ENCODE measurements around the gene MYO9A.

Gene MYO9A

DNA sequence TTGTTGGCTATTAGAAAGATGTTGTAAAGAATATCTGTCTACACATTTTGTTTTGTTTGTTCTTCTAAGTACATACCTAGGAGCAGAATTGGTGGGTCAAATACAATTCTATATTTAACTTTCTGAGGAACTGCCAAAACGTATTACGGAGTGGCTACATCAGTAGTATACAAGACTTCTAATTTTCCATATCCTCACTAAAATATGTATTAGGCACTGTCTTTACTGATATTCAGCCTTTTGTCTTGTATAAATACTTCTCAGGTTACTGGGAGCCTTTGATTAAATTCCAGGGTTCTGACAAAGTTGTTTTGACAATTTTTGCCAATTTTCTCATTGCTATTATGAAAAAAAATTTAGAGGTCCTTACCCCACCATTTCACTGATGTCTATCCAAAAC is 160.9 kb downstream of the MYO9A start:
- DNase-seq (ENCODE audit: low spot score), result no peak

DNA sequence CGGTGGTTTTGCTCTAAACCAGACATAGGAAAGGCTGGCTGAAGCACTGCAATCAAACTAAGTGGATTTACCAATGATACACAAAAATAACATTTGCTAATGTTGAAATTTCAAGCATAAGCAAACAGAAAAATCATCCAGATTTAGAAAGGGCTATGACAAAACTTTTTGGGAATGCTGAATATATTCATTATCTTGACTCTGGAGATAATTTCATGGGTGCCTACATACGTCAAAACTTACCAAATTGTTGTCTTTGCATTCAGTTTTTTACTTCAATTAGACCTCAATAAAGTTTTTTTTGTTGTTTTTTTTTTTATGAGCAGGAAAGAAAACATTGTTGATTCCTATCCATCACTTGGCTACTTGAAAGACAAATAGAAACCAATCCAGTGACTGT is 166.8 kb downstream of the MYO9A start:
- no peak for DNase-seq (ENCODE audit: low spot score)

DNA sequence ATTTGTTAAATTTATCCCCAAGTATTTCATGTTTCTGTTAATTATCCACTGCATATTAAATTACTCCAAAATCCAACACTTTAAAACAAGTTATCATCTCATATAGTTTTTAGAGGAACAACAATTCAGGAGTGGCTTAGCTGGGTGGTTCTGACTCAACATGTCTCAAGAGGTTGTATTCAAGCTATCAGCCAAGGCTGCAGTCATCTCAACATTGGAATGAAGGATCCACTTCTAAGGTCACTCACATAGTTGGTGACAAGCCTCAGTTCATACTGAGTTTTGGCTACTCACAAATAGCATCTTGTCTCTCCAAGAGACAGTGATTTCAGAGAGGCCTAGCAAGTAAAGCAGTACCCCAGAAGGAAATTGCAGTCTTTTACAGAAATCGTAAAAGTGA is 172.9 kb downstream of the MYO9A start:
- no peak for DNase-seq (ENCODE audit: low spot score)

DNA sequence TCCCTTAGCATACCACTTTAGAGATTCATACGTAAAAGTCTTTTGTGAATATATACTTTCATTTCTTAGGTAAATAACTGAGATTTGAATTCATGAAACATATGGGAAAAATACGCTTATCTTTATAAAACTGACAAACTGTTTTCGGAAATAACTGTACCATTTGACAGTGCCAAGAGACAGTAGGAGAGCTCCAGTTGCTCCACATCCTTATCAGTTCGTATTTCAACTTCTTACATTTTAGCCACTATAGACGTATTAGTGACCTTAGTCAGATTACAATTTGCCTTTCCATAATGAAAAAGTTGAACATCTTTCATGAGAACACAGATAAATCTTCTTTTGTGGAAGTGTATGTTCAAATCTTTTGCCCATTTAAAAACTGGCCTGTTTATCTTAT is 174.1 kb downstream of the MYO9A start:
- DNase-seq (ENCODE audit: low spot score), result no peak

DNA sequence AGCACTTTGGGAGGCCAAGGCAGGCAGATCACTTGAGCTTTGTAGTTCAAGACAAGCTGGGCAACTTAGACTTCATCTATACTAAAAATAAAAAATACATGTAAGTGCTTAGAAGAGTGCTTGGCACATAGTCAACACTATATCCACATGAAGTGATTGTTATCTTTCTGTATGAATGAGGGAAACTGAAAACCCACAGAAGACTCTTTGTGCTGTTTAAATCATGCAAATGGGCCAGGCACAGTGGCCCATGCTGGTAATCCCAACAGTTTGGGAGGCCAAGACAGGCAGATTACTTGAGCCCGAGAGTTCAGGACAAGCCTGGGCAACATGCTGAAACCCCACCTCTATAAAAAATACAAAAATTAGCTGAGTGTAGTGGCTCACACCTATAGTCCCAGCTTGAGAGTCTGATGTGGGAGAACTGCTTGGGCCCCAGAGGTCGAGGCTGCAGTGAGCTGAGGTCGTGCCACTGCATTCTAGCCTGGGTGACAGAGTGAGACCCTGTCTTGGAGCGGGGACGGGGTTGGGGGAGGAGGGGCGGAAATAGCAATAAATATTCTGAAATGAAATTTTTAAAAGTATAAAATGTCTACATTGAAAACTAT is 177.9 kb downstream of the MYO9A start:
- no peak for DNase-seq (ENCODE audit: low spot score)

DNA sequence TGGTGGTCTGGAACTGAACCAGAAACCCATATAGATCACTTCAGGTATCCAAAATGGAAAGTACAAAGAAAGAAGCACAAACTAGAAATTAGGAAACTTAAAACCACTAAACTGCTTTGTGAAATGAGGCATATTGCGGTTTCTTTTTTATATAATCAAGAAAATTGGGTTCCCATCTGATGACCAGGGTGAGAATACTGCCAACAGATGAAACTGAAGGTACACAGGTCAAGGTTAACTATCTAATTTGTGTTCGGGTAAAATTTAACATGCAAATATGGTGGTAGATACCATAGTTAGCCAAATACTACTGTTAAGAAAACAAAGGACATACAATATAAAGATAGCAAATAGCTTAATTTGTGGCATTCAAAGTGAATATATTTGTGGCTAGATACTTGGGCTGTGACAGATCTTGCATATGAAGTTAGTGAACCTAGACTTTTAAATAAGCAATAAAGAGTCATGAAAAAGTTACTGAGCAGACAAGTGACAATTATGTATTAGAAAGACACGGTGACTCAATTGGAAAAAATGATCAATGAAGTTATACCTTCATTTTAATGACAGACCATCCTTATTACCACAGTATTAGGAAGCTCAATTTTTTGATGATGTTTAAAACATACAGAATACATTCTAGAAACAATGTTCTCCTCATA is 180.2 kb downstream of the MYO9A start:
- DNase-seq (ENCODE audit: low spot score), result no peak

DNA sequence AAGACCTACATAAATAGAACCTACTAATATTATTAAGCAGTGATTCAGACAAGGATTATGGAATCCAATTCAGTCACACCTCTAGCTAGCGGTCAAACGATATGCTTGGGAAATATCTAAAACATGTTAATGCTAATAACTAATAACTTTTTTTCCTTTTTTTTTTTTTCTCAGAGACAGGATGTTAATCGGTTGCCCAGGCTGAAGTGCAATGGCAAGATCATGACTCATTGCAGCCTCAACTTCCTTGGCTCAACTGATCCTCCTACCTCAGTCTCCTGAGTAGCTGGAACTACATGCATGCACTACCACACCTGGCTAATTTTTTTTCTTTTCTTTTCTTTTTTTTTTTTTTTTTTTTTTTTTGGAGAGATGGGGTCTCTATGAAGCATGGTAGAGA is 183.5 kb downstream of the MYO9A start:
- no peak for DNase-seq (ENCODE audit: low spot score)

DNA sequence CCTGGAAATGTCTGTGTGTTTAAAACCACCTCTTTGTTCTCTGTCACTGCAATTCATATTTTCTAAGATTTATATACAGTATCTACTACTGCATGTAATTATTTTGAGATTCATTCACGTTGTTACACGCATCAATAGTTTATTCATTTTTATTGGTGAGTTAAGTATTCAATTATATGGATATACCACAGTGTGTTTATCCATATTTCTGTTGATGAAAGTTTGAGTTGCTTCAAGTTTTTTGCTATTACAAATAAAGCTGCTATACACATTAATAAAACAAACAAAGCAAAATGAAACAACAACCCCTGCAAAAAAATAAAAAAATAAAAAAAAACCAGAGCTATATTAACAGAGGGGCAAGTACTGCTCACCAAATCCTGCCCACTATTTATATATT is 185.3 kb downstream of the MYO9A start:
- DNase-seq (ENCODE audit: low spot score), result no peak

DNA sequence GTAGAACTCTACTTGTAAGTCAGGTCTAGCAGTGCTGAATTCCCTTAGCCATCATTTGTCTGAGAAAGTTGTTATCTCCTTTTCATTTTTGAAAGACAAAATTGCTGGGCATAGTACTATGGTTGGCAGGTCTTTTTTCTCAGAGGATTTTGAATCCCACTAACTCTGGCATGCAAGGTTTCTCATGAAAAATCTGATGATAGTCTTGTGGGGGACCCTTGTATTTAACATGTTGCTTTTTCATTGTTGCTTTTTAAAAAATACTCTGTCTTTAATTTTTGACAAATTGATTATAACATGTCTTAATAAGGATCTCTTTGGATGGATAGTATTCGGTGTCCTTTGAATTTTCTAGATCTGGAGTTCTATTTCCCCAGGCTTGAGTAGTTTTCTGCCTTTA is 186.7 kb downstream of the MYO9A start:
- no peak for DNase-seq (ENCODE audit: low spot score)

DNA sequence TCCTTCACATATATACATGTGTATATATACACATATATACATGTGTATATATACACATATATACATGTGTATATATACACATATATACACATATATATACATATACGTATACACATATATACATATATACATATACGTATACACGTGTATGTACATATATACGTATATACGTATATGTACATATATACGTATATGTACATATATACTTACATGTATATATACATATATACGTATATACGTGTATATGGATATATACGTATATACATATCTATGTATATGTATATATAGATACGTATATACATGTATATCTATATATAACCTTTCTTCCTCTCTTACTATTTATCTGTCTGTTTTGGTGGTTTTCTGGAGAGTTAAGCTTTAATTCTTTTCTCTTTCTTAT is 192.8 kb downstream of the MYO9A start:
- DNase-seq (ENCODE audit: low spot score), result no peak

DNA sequence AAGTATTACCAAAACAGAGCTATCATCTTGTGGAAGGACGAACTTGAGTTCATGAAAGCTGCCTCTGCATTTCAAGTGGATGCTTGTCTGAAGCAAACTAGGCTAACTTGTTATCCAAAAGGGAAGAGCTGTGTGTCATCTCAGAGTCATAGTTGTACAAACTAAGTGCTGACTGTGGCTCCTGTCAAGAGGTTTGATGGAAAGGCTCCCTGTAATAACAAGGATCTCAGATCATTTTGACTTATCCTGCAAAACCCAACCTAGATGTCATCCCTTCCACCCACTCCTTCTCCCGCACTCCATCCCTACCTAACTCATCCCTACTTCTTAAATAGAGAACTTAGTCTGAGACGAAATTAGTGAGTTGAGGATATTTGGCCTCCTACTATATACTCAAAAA is 196.8 kb downstream of the MYO9A start:
- DNase-seq (ENCODE audit: low spot score), result peak; percentile 70

DNA sequence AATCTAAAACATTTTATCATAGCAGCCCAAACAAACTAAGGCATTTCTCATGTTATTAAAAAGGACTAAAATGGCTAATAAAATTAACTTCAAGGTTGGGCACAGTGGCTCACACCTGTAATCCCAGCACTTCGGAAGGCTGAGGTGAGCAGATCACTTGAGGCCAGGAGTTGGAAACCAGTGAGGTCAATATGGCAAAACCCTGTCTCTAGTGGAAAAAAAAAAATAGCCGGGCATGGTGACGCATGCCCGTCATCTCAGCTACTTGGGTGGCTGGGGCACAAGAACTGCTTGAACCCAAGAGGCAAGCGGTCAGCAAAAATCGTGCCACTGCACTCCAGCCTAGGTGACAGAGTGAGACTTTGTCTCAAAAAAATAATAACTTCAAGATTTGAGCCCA is 197.4 kb downstream of the MYO9A start:
- no peak for DNase-seq (ENCODE audit: low spot score)

DNA sequence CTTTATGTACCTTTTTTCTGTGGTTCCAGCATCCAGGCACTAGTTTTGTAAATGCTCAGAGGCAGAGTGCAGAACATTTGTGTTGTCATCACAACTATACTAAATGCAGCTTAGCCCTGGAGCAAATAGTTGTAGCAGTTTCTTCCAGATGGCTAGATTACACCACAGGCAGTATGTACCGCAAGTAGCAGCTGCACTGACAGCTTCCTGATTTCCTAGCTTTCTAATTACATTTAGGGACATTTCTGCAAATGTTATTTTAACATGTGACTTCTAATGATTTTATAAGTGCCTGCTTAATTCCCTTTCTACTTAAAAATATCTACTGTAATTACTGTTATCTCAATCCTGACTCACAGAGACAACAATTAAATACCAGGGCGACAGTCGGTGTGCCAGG is 201.1 kb downstream of the MYO9A start:
- DNase-seq (ENCODE audit: low spot score), result no peak

DNA sequence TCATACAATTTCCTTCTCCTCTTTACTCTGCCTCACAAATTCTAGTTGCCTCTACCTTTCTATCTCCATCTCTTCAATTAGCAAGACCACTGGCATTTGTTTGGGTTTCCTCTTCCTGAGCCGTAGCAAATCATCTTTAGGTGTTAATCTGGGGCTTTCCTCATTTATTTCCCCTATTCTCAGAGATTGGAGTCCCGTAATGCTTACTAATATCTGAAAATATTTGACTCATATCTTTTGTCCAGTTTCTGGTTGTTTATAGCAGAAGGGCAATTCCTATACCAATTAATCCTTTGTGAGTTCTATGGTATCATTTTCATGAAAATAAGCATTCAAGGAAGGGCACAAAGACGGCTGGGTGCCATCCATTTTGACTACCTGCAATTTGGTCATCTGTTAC is 203.9 kb downstream of the MYO9A start:
- DNase-seq (ENCODE audit: low spot score), result no peak

DNA sequence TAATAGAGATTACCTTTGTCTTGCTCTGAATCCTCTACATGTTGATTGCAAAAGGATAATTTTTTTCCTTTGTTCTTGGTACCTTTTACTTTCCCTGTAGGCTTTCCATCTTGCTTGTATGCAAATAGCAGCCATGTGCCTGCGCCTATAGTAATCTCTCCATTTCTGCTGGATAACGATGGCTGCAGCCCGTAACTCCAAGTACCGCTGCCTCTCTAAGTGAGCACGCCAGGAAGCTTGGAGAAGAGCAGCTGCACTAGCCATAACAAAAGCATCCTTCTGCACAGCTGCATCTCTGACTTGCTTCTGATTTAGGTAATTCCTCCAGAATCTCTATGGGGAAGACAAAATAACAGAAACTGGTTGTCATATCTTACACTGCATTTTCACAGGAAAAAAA is 218.3 kb downstream of the MYO9A start:
- DNase-seq (ENCODE audit: low spot score), result no peak

DNA sequence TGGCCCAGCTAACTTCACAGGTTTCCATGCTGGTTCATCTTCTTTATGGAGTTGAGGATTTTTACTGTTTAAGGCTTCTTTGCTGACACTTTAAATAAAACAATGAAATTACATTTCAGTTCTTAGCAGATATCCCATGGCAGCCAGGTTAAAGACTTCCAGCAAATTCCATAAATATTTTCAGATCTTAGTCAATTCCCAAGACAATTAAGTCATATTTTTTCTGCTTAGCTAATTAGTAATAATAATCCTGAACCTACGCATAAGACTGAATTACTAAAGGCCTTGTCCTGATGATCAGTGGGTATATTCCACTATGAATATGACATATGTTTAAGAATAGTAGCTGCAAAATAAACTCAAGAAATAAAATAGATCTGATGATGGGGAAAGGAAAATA is 224.3 kb downstream of the MYO9A start:
- DNase-seq (ENCODE audit: low spot score), result no peak

DNA sequence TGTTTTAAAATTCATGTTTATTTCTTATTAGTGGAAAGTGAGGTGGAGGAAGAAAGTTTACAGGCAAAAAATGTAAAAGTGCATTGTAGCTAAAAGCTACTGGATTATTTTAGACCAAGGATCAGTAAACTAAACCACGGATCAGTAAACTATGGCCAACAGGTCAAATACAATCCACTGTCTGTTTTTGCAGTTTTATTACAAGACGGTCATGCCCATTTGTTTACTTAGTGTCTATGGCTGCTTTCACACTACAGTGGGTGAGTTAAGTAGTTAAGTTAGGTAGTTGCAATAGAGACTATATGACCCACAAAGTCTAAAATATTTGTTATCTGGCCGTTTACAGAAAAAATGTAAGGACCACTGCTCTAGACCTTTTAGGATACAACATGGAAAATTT is 225.6 kb downstream of the MYO9A start:
- DNase-seq (ENCODE audit: low spot score), result no peak

DNA sequence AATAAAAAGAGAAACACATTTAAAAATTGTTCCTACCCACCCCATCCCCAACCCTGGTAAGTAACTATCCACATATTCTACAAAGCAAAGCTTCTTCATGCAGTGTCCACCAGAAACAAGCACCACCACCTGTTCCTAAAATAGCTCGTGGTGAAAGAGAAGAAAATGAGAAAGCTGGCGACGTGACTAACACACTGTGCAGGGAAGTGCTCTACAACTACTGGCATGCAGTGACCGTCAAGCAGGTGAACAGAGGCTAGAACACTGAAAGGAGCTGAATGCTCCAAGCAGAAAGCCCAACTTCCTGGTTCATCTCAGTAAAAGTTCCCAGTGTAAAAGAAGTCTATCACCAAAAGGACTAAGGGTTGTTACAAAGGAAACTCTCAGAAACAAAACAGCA is 226.9 kb downstream of the MYO9A start:
- no peak for DNase-seq (ENCODE audit: low spot score)

DNA sequence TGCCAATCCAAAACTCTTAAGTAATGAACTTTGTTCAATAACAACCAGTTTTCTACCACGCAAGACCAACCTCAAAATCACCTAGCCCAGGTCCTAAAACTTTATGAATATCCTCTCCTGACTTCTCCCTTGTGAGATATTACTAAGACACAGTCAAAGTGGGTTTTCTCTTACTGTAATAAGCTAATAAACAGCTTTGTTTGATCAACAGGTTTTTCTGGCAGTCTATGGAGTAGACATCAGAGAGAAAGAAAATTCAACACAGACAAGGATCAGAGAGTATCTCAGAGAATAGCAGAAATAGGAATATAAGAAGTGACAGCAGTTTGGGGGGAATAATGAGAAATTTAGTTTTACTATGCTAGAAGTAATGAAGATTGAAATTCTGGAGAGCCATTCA is 228.0 kb downstream of the MYO9A start:
- DNase-seq (ENCODE audit: low spot score), result no peak

DNA sequence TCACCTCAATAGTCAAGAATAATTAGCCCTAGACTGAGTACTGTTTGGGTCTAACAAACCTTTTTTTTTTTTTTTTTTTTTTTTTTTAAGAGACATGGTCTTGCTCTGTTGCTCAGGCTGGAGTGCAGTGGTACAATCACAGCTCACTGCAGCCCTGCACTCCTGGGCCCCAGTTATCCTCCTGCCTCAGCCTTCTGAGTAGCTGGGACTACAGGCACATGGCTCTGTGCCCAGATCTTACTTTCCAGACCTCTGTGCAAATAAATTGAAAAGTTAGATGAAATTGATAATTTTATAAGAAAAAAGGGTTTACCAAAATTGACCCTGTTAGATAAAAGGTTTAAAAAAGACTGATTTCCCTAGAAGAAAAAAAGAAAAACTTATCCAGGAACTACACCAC is 228.6 kb downstream of the MYO9A start:
- no peak for DNase-seq (ENCODE audit: low spot score)

DNA sequence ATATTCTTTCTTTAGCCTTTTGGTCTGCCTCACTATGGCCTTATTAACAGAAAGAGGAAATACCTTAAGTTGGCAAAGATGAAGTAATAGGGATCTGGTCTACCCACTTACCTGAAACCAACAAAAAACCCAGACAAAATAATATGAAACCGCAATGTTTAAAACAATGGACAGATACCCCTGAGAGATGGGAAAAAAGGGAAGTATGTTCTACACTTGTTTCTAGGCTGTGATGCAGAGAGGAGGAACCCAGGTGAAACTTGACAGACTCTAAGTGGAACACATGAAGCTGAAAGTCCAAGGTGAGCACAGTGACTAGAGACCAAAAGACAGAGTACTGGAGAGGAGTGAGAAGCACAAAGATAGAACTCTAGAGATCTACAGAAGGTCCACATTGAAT is 229.2 kb downstream of the MYO9A start:
- no peak for DNase-seq (ENCODE audit: low spot score)

DNA sequence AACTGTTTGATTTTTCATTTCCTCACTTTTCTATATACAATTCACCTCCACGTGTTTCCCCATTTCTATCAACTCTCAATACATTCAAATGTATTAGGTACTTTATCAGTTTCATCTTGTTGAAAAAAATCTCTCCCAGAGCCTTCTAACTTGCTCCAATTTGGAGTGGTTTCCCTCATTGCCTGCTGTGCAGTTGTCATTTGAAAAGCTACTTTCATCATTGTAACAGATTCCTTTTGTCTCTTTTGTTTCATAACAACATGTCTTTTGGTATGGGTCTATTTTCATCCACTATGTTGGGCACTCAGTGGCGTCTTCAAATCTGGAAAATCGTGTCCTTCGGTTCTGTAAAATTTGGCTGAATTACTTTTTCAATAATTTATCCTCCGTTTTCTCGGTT is 232.6 kb downstream of the MYO9A start:
- DNase-seq (ENCODE audit: low spot score), result no peak

DNA sequence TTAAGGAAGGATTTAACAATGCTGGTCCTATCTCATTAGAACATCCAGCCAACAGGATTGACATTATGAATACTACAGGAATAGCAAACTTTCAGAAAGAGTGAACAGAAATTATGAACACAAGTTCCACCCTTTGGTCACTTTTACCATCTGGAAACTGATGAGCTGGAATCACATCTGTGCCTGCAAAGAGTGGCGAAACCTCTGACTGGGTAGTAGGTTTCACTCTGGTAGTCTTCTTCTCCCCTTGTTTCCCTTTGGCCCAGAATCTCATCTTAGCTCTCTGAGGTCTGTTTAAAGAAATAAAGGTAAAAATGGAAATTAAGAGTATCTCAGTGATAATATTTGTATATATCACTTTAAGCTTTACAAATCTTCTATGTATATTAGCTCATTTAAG is 234.5 kb downstream of the MYO9A start:
- no peak for DNase-seq (ENCODE audit: low spot score)

DNA sequence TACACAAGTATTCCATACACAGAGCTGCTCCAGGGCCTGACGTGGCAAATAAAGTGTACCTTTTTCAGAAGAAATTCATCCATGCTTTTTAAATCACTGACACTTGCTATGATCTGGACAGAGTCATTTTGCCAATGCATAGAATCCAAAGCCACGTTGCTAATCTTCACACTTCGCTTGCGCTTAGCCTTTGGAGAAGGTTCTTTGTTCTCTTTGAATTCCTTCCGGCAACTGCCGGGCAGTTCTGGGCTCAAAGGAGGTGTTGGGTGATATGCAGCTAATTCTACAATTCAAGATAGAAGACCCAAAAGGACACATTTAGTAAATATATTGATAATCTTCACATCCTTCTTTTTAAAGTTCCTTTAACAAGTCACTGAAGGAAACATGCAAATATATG is 237.7 kb downstream of the MYO9A start:
- no peak for DNase-seq (ENCODE audit: low spot score)
